CD14-positive monocyte (primary cell): Measurements from ENCODE around the gene ADM2. TPM values are rescaled to one million over a fixed set of nuclear protein-coding genes. Genes with fewer than 3 reads are reported as not detected.

Source experiments
- DNase-seq, 3 donors: peaks; one replicate each; pipeline ENCODE4 v3.0.0-alpha.2; 2011 to 2022
- H2AFZ ChIP-seq: 2 replicates; pipeline ENCODE4 v1.6.0; 2012; ENCODE audit warnings: mild to moderate bottlenecking, low read depth, low read length, inconsistent platforms; ENCODE audit not compliant: insufficient read depth, poor library complexity, severe bottlenecking
- H3K27ac ChIP-seq, 2 donors: 1 replicate in 1 of 2; 2 replicates in 1 of 2; pipeline ENCODE4 v1.5.1; 2012 to 2013; ENCODE audit warnings: low read length in 2 of 2, control low read depth in 1 of 2, inconsistent platforms in 1 of 2, low read depth in 1 of 2, mild to moderate bottlenecking in 1 of 2
- H3K27me3 ChIP-seq, 2 donors: one replicate each; pipeline versions ENCODE4 v1.6.0 to v1.6.1; 2011 to 2013; ENCODE audit warnings: low read length in 2 of 2; ENCODE audit not compliant: control insufficient read depth in 2 of 2, insufficient read depth in 2 of 2
- H3K36me3 ChIP-seq, 2 donors: replicated peaks in 1 of 2; 1 replicate in 1 of 2; 2 replicates in 1 of 2; pipeline versions ENCODE4 v1.5.1 to v1.6.1; 2012 to 2013; ENCODE audit warnings: low read length in 2 of 2, control low read depth in 1 of 2, inconsistent platforms in 1 of 2, mild to moderate bottlenecking in 1 of 2; ENCODE audit not compliant: insufficient read depth in 2 of 2, control insufficient read depth in 1 of 2
- H3K4me1 ChIP-seq, 2 donors: 1 replicate in 1 of 2; 2 replicates in 1 of 2; pipeline versions ENCODE4 v1.5.1 to v1.6.1; 2012 to 2013; ENCODE audit warnings: low read length in 2 of 2, control low read depth in 1 of 2, inconsistent platforms in 1 of 2, mild to moderate bottlenecking in 1 of 2, moderate library complexity in 1 of 2; ENCODE audit not compliant: insufficient read depth in 2 of 2, control insufficient read depth in 1 of 2
- H3K4me2 ChIP-seq: replicated peaks from 2 replicates; pipeline ENCODE3; 2012; ENCODE audit warnings: low read length, moderate library complexity, mild to moderate bottlenecking; ENCODE audit not compliant: poor library complexity, severe bottlenecking; ENCODE audit errors: extremely low read depth
- H3K4me3 ChIP-seq, 3 experiments: fragments of 200-600 bp in 1 of 3; sonication (generic) in 1 of 3; replicated peaks in 1 of 3; 1 replicate in 2 of 3; 2 replicates in 1 of 3; pipeline ENCODE4 v1.5.1; 2011 to 2013; ENCODE audit warnings: low read length in 3 of 3, mild to moderate bottlenecking in 3 of 3, control low read depth in 2 of 3, low read depth in 2 of 3, inconsistent platforms in 1 of 3, moderate library complexity in 1 of 3
- H3K79me2 ChIP-seq: 2 replicates; pipeline ENCODE4 v1.6.0; 2012; ENCODE audit warnings: mild to moderate bottlenecking, control low read depth, inconsistent platforms, low read length, moderate library complexity; ENCODE audit not compliant: insufficient read depth
- H3K9ac ChIP-seq: 2 replicates; pipeline ENCODE4 v1.6.0; 2017; ENCODE audit warnings: low read length, mild to moderate bottlenecking; ENCODE audit not compliant: insufficient read depth, poor library complexity, severe bottlenecking
- H3K9me3 ChIP-seq, 2 donors: replicated peaks in 1 of 2; 1 replicate in 1 of 2; 2 replicates in 1 of 2; pipeline versions ENCODE4 v1.5.1 to v1.6.1; 2012 to 2013; ENCODE audit warnings: low read length in 2 of 2, control low read depth in 1 of 2; ENCODE audit not compliant: control insufficient read depth in 1 of 2, insufficient read depth in 1 of 2
- H4K20me1 ChIP-seq: 2 replicates; pipeline ENCODE4 v1.6.0; 2012; ENCODE audit warnings: mild to moderate bottlenecking, low read length, control low read depth, moderate library complexity; ENCODE audit not compliant: insufficient read depth
- H3K27ac Mint-ChIP-seq, 7 donors: one replicate each; pipeline ENCODE4 v1.8.0; 2020; ENCODE audit warnings: mild to moderate bottlenecking in 7 of 7, mixed read lengths in 7 of 7, moderate library complexity in 6 of 7, inconsistent platforms in 2 of 7
- H3K27me3 Mint-ChIP-seq, 3 donors: one replicate each; pipeline ENCODE4 v1.8.0; 2021 to 2022; ENCODE audit warnings: low read depth in 3 of 3, mild to moderate bottlenecking in 3 of 3, mixed read lengths in 3 of 3, moderate library complexity in 3 of 3, inconsistent platforms in 1 of 3
- H3K36me3 Mint-ChIP-seq, 2 donors: one replicate each; pipeline ENCODE4 v1.8.0; 2020; ENCODE audit warnings: mixed read lengths in 2 of 2, inconsistent platforms in 1 of 2, mild to moderate bottlenecking in 1 of 2
- H3K4me1 Mint-ChIP-seq: one replicate; pipeline ENCODE4 v1.8.0; 2020; ENCODE audit warnings: mild to moderate bottlenecking, mixed read lengths
- H3K4me3 Mint-ChIP-seq, 2 donors: one replicate each; pipeline ENCODE4 v1.8.0; 2020; ENCODE audit warnings: mild to moderate bottlenecking in 2 of 2, mixed read lengths in 2 of 2, moderate library complexity in 1 of 2
- H3K9me3 Mint-ChIP-seq, 7 donors: one replicate each; pipeline ENCODE4 v1.8.0; 2020 to 2022; ENCODE audit warnings: mixed read lengths in 7 of 7, mild to moderate bottlenecking in 6 of 7, moderate library complexity in 6 of 7, inconsistent platforms in 2 of 7
- WGBS: methylation state at CpG from one replicate; pipeline ENCODE4 v1.1.5; 2013; ENCODE audit warnings: missing lambda C conversion rate; ENCODE audit not compliant: insufficient coverage; 5-methylcytosine and 5-hydroxymethylcytosine counted together
- intact Hi-C, 2 donors: fragments of 100-400 bp; cut with micrococcal nuclease; formaldehyde crosslinking; loops; one replicate each; pipeline versions ENCODE4 v1.15.0 to v1.15.1; 2023
- polyA plus RNA-seq, 3 donors: library from polyadenylated mRNA; depleted of rRNA in 1 of 3; unstranded in 2 of 3; stranded (reverse) in 1 of 3; fragments of 300-500 nt in 2 of 3; fragments of >200 nt in 1 of 3; fragmentation: Illumina TruSeq in 2 of 3; gene quantifications; 1 replicate in 2 of 3; 2 replicates in 1 of 3; pipeline ENCODE4 v1.2.3, GENCODE V29; 2012 to 2021
- TF ChIP-seq, protein P1 (sequence below): fragments of 200-600 bp; IDR thresholded peaks from one replicate; pipeline ENCODE4 v1.8.0; 2022; ENCODE audit warnings: antibody characterized with exemption, mild to moderate bottlenecking

Gene ADM2
- polyA plus RNA-seq, 3 donors, result 0.05 TPM; not detected in 2

DNA sequence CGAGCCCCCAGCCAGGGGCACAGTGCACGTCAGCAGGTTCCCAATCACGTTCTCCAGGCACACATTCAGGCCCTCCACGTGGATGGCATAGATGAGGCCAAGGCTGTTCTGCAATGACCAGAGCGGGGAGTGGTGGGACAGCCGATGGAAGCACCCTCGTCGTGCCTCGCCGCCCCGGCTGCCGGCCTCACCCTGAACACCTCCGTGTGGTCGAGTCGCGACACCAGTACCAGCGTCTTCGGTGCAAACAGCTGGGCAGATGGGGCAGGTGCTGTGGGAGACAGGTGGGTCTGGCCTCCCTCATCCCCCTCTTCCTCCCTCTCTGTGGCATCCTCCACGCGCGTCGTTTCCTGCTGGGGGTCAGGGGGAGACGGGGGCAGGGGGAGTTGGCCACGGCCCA, 14.0 kb upstream of the ADM2 start:
- H3K27me3 Mint-ChIP-seq, result peaks cover 0 to 2% (median 2%) of the 10 kb centered on the region in 3 donors
- peaks cover 59% of the 10 kb centered on the region for H4K20me1 ChIP-seq
- no peaks in the 10 kb centered on the region for H3K9me3 Mint-ChIP-seq
- H3K36me3 ChIP-seq, result peaks cover 53 to 61% of the 10 kb centered on the region in 2 donors
- no peak overlapping the region for H2AFZ ChIP-seq
- no peaks in the 10 kb centered on the region for H3K27me3 ChIP-seq
- H3K4me1 ChIP-seq, result peaks cover 26 to 29% of the 10 kb centered on the region in 2 donors
- H3K4me1 Mint-ChIP-seq, result peaks cover 32% of the 10 kb centered on the region
- no peak for DNase-seq
- no peak overlapping the region for H3K4me3 ChIP-seq
- H3K4me2 ChIP-seq, result no peak overlapping the region
- no peaks in the 10 kb centered on the region for H3K9me3 ChIP-seq
- intact Hi-C loops, result no loop called here
- TF ChIP-seq, protein P1, sequence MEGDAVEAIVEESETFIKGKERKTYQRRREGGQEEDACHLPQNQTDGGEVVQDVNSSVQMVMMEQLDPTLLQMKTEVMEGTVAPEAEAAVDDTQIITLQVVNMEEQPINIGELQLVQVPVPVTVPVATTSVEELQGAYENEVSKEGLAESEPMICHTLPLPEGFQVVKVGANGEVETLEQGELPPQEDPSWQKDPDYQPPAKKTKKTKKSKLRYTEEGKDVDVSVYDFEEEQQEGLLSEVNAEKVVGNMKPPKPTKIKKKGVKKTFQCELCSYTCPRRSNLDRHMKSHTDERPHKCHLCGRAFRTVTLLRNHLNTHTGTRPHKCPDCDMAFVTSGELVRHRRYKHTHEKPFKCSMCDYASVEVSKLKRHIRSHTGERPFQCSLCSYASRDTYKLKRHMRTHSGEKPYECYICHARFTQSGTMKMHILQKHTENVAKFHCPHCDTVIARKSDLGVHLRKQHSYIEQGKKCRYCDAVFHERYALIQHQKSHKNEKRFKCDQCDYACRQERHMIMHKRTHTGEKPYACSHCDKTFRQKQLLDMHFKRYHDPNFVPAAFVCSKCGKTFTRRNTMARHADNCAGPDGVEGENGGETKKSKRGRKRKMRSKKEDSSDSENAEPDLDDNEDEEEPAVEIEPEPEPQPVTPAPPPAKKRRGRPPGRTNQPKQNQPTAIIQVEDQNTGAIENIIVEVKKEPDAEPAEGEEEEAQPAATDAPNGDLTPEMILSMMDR, result no peak
- peaks cover 45 to 64% of the 10 kb centered on the region in 2 donors for H3K36me3 Mint-ChIP-seq
- WGBS, result 97% methylated on average over 12 of the region's 24 CpGs
- H3K4me3 Mint-ChIP-seq, result no peak overlapping the region
- peaks cover 36% of the 10 kb centered on the region for H3K79me2 ChIP-seq
- no peak overlapping the region for H3K27ac ChIP-seq
- no peak overlapping the region for H3K27ac Mint-ChIP-seq
- no peak overlapping the region for H3K9ac ChIP-seq

DNA sequence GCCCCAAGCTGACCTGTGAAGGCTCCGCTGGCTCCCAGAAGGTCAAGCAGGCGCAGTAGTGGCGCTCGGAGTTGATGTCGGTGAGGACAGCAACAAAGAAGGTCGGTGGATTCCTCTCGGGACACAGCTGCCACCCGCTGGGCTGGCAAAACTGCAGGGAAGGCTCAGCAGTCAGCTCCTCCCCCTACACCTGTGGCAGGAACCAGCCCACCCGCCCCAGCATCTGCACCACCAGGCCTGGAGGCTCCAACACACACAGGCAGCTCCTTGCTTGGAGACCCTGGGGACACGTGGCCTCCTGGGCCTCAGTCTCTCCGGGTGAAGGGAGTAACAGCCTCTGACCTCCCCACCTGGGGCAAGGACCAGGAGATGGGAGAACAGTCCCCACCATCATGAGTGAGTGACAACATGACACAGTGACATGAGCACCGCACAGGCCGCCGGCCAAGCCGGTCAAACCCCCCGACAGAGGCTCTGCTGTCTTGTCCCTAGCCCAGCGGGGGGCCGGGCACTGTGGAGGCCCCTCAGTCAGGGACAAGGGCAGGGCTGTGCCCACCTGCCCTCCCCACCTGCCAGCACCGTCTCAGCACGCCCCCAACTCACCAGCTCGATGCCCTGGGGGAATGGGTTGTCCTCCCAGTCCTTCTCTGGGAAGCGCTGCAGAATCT, 13.4 kb upstream of the ADM2 start:
- Mint-ChIP-seq H3K4me3 (no peak overlapping the region), H3K27me3 (peaks cover 0 to 2% (median 2%) of the 10 kb centered on the region in 3 donors), H3K4me1 (peaks cover 37% of the 10 kb centered on the region), H3K27ac (no peak overlapping the region), H3K9me3 (no peaks in the 10 kb centered on the region), H3K36me3 (peaks cover 42 to 61% of the 10 kb centered on the region in 2 donors)
- Histone ChIP-seq H3K79me2 (peaks cover 42% of the 10 kb centered on the region), H3K9me3 (no peaks in the 10 kb centered on the region), H3K4me3 (no peak overlapping the region), H4K20me1 (peaks cover 64% of the 10 kb centered on the region), H3K36me3 (peaks cover 48 to 55% of the 10 kb centered on the region in 2 donors), H3K4me2 (no peak overlapping the region), H3K27ac (no peak overlapping the region), H3K27me3 (no peaks in the 10 kb centered on the region), H3K4me1 (peaks cover 27 to 35% of the 10 kb centered on the region in 2 donors), H3K9ac (no peak overlapping the region), H2AFZ (no peak overlapping the region)
- no peak for DNase-seq
- intact Hi-C loops, result no loop called here
- TF ChIP-seq, protein P1, result no peak
- WGBS, result 96% methylated on average over 19 of the region's 22 CpGs
